ENCODE data around the gene PXT1.

PXT1 gene

DNA sequence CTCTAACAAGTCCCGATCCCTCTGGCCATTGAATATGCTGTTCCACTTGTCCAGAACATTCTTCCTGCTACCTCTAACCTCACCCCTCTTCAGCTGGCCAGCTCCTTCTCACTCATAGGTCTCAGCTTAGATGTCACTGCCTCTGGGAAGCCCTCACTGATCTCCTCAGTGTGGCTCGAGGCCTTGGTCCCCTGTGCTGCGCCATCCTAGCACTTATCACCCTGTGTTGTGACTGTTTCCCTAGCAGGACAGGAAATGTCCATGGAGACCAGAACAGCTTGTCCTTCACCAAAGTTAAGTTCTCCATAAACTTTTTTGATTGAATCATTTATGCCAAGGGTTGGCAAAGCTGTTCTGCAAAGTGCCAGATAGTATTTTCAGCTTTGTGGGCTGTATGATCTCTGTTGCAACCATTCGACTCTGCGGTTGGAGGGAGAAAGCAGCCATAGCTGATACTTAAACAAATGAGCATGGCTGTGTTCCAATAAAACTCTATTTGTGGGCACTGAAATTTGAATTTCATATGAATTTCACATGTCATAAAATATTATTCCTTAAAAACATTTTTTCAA, 99.5 kb downstream of the PXT1 start:
- DNase-seq: no peak

DNA sequence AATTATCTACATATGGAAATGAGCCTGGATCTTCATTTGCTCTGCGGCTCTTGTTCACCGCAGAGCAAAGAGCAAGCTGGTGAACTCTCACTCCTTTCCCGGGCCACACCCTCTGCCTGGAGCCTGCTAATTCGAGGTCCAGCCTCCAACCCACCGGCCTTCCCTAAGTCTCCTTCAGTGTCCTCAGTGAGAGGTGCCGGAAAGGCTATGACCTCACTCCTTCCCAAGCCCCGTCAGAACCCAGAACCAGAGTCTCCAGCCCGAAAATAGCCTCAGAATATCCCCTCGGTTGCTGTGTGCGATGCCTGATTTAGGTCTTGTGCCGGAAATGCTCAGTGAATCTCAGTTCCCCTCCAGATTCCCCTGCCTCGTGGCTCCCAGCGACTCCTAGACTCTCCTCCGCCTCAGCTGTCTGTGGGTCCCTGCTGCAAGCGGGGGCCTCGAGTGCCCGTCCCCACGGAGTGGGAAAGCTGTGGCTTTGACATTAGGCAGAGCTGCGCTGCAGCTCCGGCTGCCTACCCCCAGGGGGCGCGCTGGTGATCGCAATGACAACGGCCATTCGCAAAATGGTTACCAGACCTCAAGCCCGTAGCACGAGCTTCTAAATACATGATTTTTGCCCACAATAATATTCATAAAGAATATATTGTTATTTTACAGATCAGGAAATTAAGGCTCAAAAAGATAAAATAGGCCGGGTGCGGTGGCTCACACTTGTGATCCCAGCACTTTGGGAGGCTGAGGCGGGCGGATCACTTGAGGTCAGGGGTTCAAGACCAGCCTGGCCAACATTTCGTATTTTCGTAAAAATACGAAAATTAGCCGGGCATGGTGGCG, 101.8 kb downstream of the PXT1 start:
- peak; percentile 83 to 84 for DNase-seq
